ENCODE measurements around the gene KIF23. TPM values are rescaled to one million over a fixed set of nuclear protein-coding genes. Genes with fewer than 3 reads are reported as not detected.

The KIF23 gene
- total RNA-seq, 1 donor from 2014 or later, result 71.5 TPM

- DNase-seq (ENCODE audit: low read depth), result no peak
- no peak overlapping the region for H3K4me3 ChIP-seq (ENCODE audit: low read depth, low read length)
- TF ChIP-seq, protein P1, sequence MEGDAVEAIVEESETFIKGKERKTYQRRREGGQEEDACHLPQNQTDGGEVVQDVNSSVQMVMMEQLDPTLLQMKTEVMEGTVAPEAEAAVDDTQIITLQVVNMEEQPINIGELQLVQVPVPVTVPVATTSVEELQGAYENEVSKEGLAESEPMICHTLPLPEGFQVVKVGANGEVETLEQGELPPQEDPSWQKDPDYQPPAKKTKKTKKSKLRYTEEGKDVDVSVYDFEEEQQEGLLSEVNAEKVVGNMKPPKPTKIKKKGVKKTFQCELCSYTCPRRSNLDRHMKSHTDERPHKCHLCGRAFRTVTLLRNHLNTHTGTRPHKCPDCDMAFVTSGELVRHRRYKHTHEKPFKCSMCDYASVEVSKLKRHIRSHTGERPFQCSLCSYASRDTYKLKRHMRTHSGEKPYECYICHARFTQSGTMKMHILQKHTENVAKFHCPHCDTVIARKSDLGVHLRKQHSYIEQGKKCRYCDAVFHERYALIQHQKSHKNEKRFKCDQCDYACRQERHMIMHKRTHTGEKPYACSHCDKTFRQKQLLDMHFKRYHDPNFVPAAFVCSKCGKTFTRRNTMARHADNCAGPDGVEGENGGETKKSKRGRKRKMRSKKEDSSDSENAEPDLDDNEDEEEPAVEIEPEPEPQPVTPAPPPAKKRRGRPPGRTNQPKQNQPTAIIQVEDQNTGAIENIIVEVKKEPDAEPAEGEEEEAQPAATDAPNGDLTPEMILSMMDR (conservative IDR thresholded peaks at IDR 0.05; ENCODE audit: low read depth, low read length), result no peak
These were observed 42.3 kb downstream of the KIF23 start for GRCh38 chr15:69456208-69457166.

- H3K4me3 ChIP-seq (ENCODE audit: low read depth, low read length), result no peak overlapping the region
- TF ChIP-seq, protein P1 (conservative IDR thresholded peaks at IDR 0.05; ENCODE audit: low read depth, low read length), result no peak
- DNase-seq (ENCODE audit: low read depth), result no peak
These were observed 43.4 kb downstream of the KIF23 start for GRCh38 chr15:69457304-69458280.

DNA sequence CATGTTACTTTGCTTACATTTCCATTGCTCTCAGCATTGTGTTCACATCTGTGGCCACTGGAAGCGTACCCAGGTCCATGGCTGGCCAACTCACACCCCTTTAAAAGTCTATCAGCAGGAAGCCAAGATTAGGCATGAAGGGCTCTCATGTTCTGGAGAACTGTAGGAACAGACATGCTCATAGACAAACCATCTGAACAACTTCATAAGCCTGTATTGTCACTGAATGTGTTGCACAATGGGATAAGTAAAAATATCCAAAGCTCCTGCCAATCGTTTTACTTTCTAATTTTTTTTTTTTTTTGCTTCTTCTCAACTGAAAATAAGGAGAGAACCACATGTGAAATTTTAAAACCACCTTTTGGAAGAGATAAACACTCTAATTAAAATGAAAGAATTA lies 44.9 kb downstream of the KIF23 start:
- DNase-seq (ENCODE audit: low read depth), result no peak

DNA sequence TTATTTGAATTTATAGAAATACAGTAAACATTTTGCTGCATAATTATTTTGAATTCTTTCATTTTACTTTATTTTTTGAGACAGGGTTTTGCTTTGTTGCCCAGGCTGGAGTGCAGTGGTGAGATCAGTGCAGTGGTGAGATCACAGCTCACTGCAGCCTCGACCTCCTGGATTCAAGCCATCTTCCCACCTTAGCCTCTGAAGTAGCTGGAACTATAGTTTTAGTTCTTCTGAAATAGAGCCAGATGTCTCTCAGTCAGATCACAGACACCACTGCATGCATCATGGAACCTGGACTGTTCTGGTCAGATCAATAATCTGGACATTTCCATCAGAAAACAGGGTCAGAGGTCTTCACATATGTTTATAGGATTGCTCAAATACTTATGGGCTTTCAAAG lies 46.3 kb downstream of the KIF23 start:
- no peak for DNase-seq (ENCODE audit: low read depth)
- TF ChIP-seq, protein P1 (conservative IDR thresholded peaks at IDR 0.05; ENCODE audit: low read depth, low read length), result no peak

More for the DNA sequence above, 44.9 kb downstream of the KIF23 start:
- TF ChIP-seq, protein P1 (conservative IDR thresholded peaks at IDR 0.05; ENCODE audit: low read depth, low read length), result no peak
- no peak overlapping the region for H3K4me3 ChIP-seq (ENCODE audit: low read depth, low read length)

DNA sequence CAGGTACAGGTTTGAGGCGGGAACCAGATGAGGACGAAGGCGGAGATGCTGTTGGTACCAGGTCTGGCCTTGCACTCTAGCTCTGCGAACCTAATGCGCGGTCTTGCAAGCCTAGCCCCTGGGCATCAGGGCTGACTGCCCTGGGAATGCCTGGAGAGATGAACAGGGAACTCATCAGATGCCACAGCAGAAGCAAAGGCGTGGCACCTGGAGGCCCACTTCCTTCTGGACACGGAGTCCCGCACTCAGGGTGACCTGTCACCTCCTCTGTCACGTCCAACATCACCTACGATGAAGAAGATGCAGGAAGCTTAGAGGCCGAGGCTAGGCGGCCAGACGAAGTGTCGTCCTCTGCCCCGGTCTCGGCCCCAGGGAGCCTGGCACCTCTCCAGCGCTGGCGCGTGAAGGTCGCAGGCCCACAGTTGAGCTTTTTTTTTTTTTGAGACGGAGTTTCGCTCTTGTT lies 47.9 kb downstream of the KIF23 start:
- DNase-seq (ENCODE audit: low read depth), result no peak
- peak overlapping the region; percentile 73 for H3K4me3 ChIP-seq (ENCODE audit: low read depth, low read length)
- TF ChIP-seq, protein P1 (conservative IDR thresholded peaks at IDR 0.05; ENCODE audit: low read depth, low read length), result no peak

More for the DNA sequence above, 46.3 kb downstream of the KIF23 start:
- H3K4me3 ChIP-seq (ENCODE audit: low read depth, low read length), result no peak overlapping the region

GRCh38 chr15:69462493-69463181 lies 48.5 kb downstream of the KIF23 start:
- peak; percentile 92 for DNase-seq (ENCODE audit: low read depth)
- TF ChIP-seq, protein P1 (conservative IDR thresholded peaks at IDR 0.05; ENCODE audit: low read depth, low read length), result peak; percentile 80
- peak overlapping the region; percentile 73 for H3K4me3 ChIP-seq (ENCODE audit: low read depth, low read length)

All from epithelial cell of proximal tubule (primary cell).